GM21447 (cell line): ENCODE results near the gene PARVA.

Source experiments
- ATAC-seq: cut with Tn5 transposase; IDR thresholded peaks from one replicate; pipeline ENCODE4 v1.9.1; 2021; ENCODE audit not compliant: unreplicated experiment

Gene PARVA

DNA sequence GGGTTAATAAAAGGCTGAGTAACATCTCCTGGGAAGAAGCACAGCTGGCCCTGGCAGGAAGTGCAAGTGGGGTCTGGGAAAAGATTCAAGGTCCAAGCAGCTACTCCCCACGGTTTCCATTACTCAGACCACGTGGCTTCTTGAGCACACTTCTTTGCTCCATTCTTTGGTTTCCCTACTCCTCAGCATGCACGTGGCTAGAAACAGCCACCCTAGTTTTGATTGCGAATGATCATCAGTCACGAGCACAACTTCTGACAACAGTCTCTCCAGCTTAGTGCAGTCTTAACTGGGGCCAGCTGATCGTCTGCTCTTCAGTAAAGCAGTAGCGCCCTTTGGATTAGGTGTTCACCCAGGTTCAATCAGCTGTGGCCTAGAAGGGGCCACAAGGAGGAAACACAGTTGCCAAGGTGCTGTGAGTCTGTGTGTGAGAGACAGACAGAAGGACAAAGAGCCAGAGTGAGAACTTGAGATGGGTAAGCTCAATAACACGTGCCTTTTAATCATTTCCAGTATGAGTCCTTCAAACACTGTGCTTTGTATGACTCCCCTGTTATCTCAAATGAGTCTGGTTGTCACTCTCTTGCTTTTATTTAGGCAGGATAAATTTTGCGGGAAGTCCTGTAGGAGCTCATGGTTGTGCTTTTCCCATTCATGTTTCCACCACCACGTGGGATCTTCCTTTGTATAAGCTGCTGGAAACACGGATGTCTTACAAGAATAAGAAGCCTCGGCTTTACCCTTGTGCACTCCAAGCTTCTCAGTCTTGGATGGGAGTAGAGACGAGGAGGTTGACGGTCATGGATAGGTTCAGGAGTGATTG, 901 bp upstream of the PARVA start:
- ATAC-seq = no peak

DNA sequence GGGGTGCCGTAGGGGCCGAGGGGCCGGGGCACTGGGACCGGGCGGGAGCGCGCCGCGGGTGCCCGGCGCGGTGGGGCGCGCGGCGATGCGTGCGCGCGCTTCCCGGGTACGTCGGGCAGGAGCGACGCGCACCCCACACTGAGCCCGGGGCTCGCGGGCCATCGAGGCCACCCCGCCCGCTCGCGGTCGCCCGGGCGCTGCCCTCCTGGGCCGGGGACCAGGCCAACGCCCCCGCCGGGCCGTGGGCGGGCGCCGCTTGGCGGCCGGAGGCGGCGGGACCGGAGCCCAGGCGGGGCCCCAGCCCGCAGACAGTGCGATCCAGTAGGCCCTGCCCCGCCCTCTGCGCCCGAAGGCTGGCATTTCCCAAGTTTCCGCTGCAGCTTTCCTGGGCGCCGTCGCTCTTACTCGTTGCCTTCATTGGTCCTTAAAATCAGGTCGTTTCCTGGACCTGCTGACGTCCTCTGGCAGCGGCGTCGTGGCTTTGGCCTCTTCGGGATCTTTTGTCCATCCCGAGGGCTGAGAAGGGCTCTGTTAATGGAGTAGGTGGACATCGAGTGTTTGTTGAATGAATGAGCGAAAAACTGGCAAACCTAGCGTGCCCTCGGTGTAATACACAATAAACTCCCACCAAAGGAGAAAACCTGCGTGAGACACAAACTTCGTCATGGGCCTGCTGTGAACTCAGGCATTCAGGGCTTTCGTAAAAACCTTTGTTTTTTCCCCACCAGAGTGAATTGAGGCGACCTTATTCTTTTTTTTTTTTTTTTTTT, 638 bp downstream of the PARVA start:
- ATAC-seq = no peak

DNA sequence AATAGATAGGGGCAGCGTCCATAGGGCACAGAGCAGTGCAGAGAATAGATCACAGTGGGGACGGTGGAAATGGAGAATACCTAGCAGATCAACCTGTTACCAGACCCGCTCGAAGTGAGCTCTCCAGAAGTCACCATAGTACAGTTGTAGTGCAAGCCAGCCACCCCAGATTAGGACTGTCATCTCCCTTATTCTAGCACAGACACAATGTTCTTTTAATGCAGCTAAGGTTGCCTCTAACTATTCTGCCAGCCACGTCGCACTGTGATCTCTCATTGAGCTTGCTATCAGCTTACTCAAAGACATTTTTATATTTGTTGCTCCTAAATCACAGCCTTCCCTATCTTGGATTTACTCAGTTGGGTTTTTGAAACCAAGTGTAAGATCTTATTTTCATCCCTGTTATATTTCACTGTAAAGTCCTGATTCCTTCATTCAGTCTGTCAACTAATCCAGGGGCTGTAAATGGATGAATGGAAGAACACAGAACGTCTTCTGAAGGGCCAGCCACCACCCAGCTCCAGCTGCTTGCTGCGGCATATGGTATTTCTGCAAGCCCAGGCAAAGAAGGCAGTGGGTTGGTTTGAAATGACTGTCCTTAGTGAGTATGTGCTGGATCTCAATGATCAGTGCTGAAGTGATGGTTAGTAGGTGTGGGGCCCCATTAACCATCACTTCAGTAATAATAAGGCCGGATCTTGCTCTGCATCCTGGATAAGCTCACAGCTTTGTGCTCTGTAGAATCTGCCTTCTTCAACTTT, 3.4 kb downstream of the PARVA start:
- no peak for ATAC-seq

DNA sequence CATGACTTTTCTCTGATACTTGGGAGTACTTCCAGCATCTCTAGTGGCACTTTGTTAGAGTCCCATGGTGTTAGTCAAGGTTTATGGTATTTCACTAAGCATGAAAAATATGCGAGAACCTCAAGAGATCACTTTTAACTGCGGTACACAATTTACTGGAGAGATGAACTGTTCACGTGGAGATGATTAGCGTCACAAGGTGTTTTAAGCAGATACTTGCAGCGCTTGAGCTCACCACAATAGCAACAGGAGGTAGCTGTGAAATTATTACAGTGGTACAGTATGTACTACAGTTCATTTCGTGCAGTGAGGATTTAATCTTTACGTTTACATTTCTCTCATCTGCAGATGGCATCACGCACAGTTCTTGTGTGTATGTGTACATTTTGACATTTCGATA, 4.5 kb downstream of the PARVA start:
- no peak for ATAC-seq

DNA sequence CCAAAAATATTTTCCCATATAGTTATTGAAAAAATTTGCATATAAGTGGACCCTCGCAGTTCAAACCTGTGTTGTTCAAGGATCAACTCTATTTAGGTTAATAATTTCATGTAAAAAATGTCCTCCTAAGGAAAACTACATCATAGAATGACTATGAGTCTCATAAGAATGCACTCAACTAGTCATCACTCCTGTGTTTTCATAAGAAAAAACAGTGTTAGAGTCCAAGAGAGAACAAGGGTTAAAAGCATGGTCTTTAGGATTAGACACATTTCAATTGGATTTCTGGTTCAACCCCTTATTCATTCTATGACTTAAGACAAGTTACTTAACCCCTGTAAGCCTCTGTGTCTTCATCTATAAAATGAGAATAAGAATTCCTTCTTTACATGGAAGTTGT, 5.1 kb downstream of the PARVA start:
- ATAC-seq = no peak

DNA sequence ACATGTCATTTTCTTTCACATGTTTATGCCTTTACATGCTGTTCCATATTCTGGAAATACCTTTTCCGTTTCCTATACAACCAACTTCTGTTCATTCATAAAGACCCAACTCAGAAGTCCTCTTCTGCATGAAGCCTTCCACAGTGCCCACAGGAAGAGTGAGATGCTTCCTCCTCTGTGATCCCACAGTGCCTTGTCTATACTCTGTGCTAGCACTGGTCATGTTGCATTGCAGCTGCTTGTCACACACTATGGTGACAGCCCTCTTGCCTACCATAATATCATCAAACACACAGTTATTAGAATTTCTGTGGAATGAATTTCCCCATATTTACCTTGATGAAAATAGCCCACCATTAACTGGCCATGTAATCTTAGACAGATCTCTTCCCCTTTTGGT, 8.9 kb downstream of the PARVA start:
- ATAC-seq = no peak

DNA sequence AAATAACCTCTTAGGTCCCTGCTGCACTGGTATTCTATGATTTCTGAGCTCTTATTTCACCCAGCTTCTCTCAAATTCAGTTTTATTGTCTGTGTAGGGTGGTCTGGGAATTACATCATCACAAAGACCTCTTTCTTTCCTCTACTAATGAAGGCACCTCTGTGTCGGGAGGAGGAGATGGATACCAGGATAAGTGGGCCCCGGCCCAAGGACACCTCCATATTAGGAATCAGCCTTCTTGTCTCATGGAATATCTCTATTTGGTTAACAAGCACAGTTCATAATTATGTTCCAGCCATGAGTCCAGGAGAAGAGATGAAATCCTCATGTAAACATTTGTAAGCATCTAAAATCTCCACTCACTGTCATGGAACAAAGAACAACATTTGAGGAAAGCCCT, 9.4 kb downstream of the PARVA start:
- ATAC-seq = no peak

DNA sequence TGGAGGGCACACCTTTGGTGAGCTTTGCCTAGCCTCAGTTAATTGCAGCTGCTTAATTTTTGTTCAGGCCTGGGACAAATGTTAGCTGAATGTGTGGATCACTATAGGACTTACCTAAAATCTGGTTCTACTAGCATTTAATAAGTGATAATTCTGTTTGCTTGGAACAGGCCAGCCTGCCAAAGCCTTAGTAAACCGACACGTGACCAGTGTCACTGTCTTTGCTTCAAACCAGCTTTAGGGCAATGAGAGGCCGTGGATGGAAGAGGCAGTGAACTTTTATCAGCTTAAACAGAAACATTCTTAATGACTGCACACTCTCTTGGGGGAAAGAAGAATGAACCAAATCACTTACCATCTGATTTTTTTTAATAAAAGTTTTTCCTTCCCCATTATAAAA, 10.8 kb downstream of the PARVA start:
- no peak for ATAC-seq

DNA sequence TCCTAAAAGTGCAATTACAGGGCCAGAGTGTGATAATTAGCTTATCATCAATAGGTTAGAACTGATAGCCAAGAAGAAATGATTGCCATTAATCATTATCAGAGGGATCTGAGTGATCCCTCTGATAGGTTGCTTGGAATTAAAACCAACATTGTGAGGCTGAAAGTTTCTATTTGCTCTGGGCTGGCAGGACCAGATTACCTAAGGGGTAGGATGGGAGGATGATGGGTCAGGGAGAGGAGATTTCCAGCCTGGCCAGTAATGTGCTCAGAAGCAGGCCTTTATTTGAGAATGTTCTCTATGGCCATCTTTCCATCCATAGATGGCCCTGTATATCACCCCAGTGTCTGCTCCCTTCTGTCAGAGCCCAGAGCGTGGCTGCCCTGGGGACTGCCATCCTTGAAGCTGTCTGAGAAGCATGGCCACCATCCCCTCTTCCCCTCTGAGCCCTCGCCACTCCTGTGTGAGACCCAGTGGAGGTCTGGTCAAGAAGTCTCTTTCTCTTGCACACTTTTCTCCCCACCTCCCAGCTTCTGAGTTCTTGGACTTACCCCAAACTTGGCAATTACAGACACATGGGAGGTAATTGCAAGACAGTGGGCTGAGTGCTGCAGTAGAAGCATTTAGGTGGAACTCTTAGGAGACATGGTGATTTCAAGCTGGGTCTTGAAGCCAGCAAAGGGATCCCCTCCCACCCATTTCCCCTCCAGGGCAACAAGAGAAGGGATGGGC, 11.7 kb downstream of the PARVA start:
- ATAC-seq = no peak

DNA sequence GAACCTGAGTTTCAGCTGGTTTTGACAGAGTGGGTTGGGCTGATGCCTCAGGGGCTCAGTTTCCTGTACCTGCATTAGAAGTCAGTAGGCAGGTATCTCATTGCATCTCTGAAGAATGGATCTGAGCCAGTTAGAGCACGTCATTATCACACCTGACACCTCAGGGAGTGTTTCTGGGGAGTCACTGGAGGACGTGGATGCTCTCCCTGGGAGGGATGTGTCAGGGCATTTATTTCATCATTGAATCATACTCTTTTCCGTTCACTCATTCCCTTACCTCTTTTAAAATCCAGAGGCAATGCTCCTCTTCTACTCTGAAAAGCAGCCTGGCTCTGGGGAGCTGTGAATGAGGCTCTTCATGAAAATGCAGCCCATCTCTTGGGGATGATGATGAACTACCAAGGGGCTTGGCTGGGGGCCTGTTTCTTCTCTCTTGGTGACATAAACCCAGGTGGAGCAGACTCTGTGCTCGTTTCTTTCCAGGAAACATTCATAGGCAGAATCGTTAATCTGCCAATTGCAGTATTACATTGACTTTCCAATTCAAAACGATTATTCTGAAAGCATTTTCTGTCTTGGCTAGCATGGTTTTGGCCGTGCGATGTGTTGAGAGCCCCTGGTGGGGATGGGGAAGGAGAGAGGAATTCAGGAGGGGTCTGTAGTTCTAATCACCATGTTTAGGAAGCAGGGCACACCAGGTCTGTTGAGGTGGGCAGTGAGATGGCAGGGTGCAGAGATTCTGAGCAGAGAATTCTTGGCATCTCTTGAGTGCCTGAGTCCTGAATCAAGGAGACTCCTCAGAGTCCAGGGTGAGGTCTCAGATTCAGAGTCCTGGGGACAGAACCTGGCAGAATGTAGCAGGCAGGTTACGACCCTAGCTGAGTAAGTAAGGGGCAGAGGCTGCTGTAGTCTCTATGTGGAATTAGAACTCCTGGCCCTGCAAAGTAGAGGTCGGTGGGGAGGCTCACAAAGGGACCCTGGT, 12.6 kb downstream of the PARVA start:
- ATAC-seq = no peak

DNA sequence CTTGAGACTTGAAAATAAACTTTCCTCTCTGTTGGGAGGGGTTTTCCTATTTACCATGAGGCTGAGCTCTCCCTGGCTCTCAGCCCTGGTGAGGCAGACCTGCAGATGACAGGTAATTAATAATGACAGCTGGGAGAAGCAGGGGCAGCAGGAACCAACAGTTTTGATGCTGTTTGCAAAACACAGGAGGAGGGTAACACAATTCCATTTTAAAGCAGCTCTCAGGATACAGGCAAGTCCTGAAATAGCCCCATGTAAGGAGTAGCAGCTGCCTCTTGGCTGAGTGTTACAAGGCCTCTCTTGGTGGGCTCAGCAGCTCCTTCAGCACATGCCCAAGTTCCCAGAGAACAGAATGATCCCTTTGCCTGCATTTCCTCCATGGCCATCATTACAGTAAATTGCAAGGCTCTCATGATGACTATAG, 13.3 kb downstream of the PARVA start:
- ATAC-seq = no peak

DNA sequence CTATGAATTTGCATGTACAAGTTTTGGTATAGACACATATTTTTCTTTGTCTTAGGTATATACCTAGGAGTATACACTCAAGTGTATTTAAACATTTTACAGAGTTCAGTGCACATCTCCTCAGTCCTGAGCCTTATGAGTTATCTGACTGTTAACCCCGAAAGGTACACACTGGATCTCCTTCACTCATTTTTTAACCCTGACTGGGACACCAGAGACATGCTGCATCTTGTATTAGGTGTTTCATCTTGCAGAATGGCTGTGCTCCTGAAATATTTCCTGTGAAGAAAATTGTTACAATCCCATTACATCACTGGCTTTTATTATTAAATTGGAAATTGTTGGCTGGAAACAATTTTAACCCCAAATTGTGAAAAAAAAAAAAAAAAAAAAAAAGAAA, 15.3 kb downstream of the PARVA start:
- ATAC-seq = no peak

DNA sequence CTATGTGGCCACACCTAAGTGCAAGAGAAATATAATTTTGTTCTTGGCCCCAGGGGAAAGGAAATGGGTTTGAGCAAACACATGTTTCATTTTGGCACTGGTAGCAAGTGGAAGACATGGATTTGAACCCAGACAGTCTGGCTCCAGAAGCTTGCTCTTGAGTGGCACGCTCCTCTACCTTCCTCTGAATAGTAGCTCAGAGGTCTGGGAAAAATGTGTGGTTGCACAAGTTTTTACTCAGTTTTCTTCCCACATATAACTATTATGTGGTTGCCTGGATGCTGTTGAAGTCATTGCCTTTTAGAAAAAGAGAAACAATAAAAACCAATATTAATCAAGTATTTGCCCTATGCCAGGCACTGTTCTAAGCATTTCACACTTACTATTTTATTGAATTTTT, 16.3 kb downstream of the PARVA start:
- ATAC-seq = no peak

DNA sequence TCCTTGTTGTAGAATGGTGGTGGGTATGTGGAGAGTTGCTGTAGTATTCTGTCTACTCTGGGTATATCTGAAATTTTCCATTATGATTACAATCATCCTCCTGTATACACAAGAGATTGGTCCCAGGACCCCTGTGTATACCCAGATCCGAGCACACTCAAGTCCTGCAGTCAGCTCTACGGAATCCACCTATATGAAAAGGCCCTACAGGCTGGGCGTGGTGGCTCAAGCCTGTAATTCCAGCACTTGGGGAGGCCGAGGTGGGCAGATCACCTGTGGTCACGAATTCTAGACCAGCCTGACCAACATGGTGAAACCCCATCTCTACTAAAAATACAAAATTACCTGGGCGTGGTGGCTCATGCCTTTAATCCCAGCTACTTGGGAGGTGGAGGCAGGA, 17.2 kb downstream of the PARVA start:
- no peak for ATAC-seq

DNA sequence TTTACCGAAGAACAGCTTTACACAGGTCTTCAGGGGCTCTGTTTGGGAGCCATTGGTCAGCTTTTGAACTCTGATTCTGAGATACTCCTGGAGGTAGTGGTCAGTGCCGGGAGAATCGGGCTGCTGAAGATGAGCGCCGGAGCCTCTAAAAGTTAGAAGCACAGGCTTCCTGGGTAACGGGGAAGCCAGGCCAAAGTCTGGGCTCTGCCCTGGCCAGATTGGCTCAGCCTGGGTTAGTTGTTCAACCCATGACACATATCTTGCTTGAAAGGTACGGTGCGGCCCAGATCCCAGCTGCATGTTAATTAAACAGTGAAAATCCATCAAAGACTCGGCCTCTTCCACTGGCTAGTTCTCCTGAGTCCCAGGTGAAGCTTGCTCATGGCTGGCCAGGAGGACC, 18.0 kb downstream of the PARVA start:
- no peak for ATAC-seq

DNA sequence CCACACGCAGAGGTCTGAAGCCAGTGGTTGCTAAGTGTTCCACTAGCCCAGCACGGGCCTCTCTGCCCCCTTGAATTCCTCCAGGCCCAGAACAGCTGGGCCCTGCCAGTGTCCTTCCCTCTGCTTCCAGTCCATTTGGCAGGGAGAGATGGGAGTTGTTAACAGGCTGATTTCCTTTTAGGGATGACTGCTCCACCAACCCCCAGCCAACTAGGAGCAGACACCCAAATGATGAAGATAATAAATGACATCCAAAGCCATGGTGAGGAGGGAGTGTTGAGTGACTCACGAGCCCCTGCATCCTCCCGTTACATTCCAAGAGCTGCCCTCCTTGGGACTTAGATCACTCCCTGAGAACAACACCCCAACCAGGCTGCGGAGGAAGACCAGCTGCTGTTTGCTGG, 20.6 kb downstream of the PARVA start:
- no peak for ATAC-seq

DNA sequence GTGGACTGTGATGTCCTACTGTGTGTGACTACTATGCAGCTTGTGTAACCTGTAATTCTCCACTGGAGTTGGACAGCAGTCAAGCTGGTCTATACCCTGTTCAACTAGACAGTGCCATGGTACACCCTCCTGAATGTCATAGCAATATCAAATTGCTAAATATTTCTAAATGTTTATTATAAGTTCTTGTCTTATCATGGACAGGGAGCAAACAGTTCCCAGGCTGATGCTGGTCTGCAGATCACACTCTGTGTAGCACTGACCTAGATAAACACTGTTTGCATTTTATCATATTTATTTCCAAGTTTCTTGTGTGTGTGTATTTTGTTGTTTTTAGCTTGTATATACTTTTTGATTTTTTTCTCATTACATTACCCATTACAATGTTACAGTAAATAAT, 22.0 kb downstream of the PARVA start:
- ATAC-seq = no peak

DNA sequence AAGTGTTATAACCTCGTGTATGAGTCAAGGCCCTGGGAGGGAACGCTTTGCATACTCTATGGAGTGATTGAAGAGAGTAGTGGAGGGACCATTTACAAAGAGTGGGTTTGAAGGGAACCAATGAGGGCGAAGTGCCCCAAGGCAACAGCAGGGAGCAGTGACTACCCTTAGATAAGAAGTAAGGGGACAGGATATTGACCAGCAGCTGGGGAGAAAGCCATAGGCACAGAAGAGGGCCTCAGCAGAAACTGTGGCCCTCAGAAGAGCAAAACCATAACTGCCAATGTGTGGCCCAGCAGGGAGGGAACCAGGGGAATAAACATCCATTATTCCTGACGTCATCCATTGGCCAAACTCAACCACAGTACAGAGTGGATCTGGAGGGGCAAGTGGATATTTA, 24.7 kb downstream of the PARVA start:
- no peak for ATAC-seq

DNA sequence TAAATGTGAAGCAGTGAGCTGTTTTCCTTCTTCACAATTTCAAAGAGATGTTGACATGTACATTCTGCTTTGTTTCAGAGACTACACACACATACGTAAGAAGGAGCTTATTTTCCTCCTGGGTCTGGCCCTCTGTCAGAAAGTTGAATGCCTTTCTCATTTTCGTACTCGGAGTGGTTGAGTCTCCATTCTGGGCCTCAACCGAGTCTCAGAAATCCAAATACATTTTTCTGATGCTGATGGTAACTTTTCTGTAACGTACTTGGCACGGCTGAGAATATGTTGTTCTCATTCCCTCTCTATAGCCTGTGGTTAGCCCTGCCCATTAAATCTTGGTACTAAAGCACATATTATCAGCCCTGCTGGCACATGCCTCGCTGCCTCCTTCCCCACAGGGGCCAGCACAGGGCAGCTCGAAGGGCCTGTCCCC, 25.3 kb downstream of the PARVA start:
- ATAC-seq = no peak
